ENCODE results near the gene UBL4A. TPM values are rescaled to one million over a fixed set of nuclear protein-coding genes. Genes with fewer than 3 reads are reported as not detected.

UBL4A gene
- total and polyA plus RNA-seq, 5 donors from 2014 or later: 12.5 to 59.5 (median 55.0) TPM

DNA sequence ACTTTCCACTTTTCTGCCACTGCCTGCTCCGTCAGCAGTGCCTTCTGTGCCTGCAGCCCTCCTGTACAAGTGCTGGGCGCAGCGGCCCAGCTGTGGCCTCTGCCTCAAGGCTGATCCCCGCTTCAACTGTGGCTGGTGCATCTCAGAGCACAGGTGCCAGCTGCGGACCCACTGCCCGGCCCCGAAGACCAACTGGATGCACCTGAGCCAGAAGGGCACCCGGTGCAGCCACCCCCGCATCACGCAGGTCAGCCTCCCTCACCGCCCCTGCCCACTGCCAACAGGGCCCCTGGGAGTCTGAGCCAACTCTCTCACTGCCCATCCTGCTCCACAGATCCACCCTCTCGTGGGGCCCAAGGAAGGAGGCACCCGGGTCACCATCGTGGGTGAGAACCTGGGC, 20.8 kb downstream of the UBL4A start:
- Mint-ChIP-seq H3K36me3 (no peaks in the 10 kb centered on the region), H3K27me3 (no peaks in the 10 kb centered on the region), H3K9me3 (no peaks in the 10 kb centered on the region), H3K4me3 (no peak overlapping the region), H3K27ac (no peak overlapping the region), H3K4me1 (peaks cover 0 to 10% (median 0%) of the 10 kb centered on the region in 4 donors)
- Histone ChIP-seq H3K9me3 (ENCODE audit: control insufficient read depth in 2 of 2, low read length in 2 of 2) (no peaks in the 10 kb centered on the region), H3K27ac (ENCODE audit: insufficient read depth, low read length, poor library complexity, severe bottlenecking) (no peak overlapping the region), H3K36me3 (ENCODE audit: control insufficient read depth, insufficient read depth, low read length) (peaks cover 19% of the 10 kb centered on the region), H3K27me3 (ENCODE audit: control insufficient read depth, insufficient read depth, low read length) (no peaks in the 10 kb centered on the region), H3K4me1 (ENCODE audit: control insufficient read depth, insufficient read depth, low read length, poor library complexity, severe bottlenecking) (peaks cover 2% of the 10 kb centered on the region), H3K4me3 (ENCODE audit: low read depth, low read length) (no peak overlapping the region)
- no peak for ATAC-seq (ENCODE audit: low read depth in 2 of 2)
- DNase-seq: no peak

DNA sequence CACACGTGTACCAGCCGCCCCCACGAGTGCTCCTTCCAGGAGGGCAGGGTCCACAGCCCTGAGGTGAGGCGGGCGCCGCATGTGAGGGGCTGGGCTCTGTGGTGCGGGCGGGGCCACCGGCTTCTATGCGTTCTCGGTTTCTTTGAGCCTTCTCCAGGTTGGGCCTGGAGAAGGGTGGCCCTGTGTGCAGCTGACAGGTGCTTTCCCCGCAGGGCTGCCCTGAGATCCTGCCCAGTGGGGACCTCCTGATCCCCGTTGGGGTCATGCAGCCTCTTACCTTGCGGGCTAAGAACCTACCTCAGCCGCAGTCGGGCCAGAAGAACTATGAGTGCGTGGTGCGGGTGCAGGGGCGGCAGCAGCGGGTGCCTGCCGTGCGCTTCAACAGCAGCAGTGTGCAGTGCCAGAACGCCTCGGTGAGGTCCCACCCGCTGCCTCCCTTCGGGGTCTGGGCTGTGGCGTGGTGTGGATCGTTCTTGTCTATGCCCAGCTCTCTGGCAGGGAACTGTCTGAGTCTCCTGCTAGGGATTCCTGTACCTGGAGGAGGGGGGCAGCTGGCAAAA, 21.5 kb downstream of the UBL4A start:
- Mint-ChIP-seq H3K4me3 (no peak overlapping the region), H3K9me3 (no peaks in the 10 kb centered on the region), H3K36me3 (no peaks in the 10 kb centered on the region), H3K27me3 (no peaks in the 10 kb centered on the region), H3K4me1 (peaks cover 0 to 14% (median 0%) of the 10 kb centered on the region in 4 donors), H3K27ac (no peak overlapping the region)
- Histone ChIP-seq H3K4me3 (ENCODE audit: low read depth, low read length) (no peak overlapping the region), H3K36me3 (ENCODE audit: control insufficient read depth, insufficient read depth, low read length) (peaks cover 19% of the 10 kb centered on the region), H3K9me3 (ENCODE audit: control insufficient read depth in 2 of 2, low read length in 2 of 2) (no peaks in the 10 kb centered on the region), H3K4me1 (ENCODE audit: control insufficient read depth, insufficient read depth, low read length, poor library complexity, severe bottlenecking) (peaks cover 4% of the 10 kb centered on the region), H3K27ac (ENCODE audit: insufficient read depth, low read length, poor library complexity, severe bottlenecking) (no peak overlapping the region), H3K27me3 (ENCODE audit: control insufficient read depth, insufficient read depth, low read length) (no peaks in the 10 kb centered on the region)
- DNase-seq: no peak
- no peak for ATAC-seq (ENCODE audit: low read depth in 2 of 2)

DNA sequence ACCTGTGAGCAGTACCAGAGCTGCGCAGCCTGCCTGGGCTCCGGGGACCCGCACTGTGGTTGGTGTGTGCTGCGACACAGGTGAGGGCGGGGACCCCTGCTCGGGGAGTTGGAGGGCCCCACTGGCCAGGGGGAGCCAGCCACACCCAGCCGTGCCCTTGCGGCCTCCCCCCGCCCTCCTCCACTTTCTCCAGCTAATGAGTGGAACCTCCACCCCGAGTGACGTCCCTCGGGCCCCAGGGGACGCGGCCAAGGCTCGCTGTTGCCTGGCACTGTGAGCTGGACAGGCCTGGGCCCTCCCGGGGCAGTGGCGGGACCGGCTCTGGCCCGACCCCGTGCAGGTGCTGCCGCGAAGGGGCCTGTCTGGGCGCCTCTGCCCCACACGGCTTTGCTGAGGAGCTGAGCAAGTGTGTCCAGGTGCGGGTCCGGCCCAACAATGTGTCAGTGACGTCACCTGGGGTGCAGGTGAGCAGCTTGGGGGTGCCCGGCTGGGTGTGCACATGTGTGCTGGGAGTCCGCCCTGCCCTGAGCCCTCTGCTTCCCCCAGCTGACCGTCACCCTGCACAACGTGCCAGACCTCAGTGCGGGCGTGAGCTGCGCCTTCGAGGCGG, 22.7 kb downstream of the UBL4A start:
- Mint-ChIP-seq H3K4me3 (no peak overlapping the region), H3K4me1 (peaks cover 0 to 21% (median 0%) of the 10 kb centered on the region in 4 donors), H3K27me3 (no peaks in the 10 kb centered on the region), H3K36me3 (no peaks in the 10 kb centered on the region), H3K9me3 (no peaks in the 10 kb centered on the region), H3K27ac (no peak overlapping the region)
- DNase-seq: no peak
- Histone ChIP-seq H3K27me3 (ENCODE audit: control insufficient read depth, insufficient read depth, low read length) (no peaks in the 10 kb centered on the region), H3K4me1 (ENCODE audit: control insufficient read depth, insufficient read depth, low read length, poor library complexity, severe bottlenecking) (peaks cover 10% of the 10 kb centered on the region), H3K36me3 (ENCODE audit: control insufficient read depth, insufficient read depth, low read length) (peaks cover 15% of the 10 kb centered on the region), H3K27ac (ENCODE audit: insufficient read depth, low read length, poor library complexity, severe bottlenecking) (no peak overlapping the region), H3K9me3 (ENCODE audit: control insufficient read depth in 2 of 2, low read length in 2 of 2) (no peaks in the 10 kb centered on the region), H3K4me3 (ENCODE audit: low read depth, low read length) (no peak overlapping the region)
- ATAC-seq (ENCODE audit: low read depth in 2 of 2): no peak

DNA sequence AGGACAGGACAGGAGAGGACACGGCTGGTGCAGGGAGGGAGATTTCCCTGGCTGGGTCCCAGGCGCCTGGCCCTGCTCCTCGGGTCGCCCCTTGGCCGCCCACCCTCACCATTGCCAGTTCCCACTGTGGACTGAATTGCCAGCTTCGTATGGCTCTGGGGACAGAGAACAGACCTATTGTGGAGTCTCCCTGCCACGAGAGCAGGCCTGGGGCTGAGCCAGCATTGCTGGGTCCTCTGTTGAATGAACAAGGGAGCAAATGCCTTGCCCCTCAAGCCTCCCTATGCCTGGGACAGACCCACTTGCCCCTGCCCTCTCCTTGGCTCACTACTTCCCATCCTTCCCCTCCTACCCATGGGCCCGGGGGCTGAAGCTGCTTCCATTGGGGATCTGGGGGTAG, 24.0 kb downstream of the UBL4A start:
- peaks cover 1% of the 10 kb centered on the region for H3K27me3 Mint-ChIP-seq
- H3K27ac Mint-ChIP-seq: no peak overlapping the region
- Histone ChIP-seq H3K27ac (ENCODE audit: insufficient read depth, low read length, poor library complexity, severe bottlenecking) (no peak overlapping the region), H3K27me3 (ENCODE audit: control insufficient read depth, insufficient read depth, low read length) (no peaks in the 10 kb centered on the region), H3K36me3 (ENCODE audit: control insufficient read depth, insufficient read depth, low read length) (peaks cover 13% of the 10 kb centered on the region), H3K4me1 (ENCODE audit: control insufficient read depth, insufficient read depth, low read length, poor library complexity, severe bottlenecking) (peaks cover 11% of the 10 kb centered on the region), H3K4me3 (ENCODE audit: low read depth, low read length) (no peak overlapping the region), H3K9me3 (ENCODE audit: control insufficient read depth in 2 of 2, low read length in 2 of 2) (no peaks in the 10 kb centered on the region)
- ATAC-seq (ENCODE audit: low read depth in 2 of 2) (no peak), DNase-seq (no peak)
- H3K4me1 Mint-ChIP-seq: peaks cover 0 to 23% (median 2%) of the 10 kb centered on the region in 4 donors
- no peaks in the 10 kb centered on the region for H3K9me3 Mint-ChIP-seq
- no peak overlapping the region for H3K4me3 Mint-ChIP-seq
- H3K36me3 Mint-ChIP-seq: no peaks in the 10 kb centered on the region

DNA sequence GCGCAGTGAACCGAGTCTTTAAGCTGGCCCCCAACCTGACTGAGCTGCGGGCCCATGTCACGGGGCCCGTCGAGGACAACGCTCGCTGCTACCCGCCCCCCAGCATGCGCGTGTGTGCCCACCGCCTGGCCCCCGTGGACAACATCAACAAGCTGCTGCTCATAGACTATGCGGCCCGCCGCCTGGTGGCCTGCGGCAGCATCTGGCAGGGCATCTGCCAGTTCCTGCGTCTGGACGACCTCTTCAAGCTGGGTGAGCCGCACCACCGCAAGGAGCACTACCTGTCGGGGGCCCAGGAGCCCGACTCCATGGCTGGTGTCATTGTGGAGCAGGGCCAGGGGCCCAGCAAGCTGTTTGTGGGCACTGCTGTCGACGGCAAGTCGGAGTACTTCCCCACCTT, 26.1 kb downstream of the UBL4A start:
- peaks cover 4% of the 10 kb centered on the region for H3K27me3 Mint-ChIP-seq
- peaks cover 15% of the 10 kb centered on the region for H3K4me1 ChIP-seq (ENCODE audit: control insufficient read depth, insufficient read depth, low read length, poor library complexity, severe bottlenecking)
- H3K9me3 Mint-ChIP-seq: no peaks in the 10 kb centered on the region
- no peak overlapping the region for H3K4me3 ChIP-seq (ENCODE audit: low read depth, low read length)
- peak overlapping the region in 3 of 4 donors; percentile 26 to 64 (median 52) for H3K4me3 Mint-ChIP-seq
- H3K36me3 ChIP-seq (ENCODE audit: control insufficient read depth, insufficient read depth, low read length): peaks cover 9% of the 10 kb centered on the region
- peaks cover 0 to 25% (median 5%) of the 10 kb centered on the region in 4 donors for H3K4me1 Mint-ChIP-seq
- H3K9me3 ChIP-seq (ENCODE audit: control insufficient read depth in 2 of 2, low read length in 2 of 2): no peaks in the 10 kb centered on the region
- no peaks in the 10 kb centered on the region for H3K27me3 ChIP-seq (ENCODE audit: control insufficient read depth, insufficient read depth, low read length)
- no peak overlapping the region for H3K27ac ChIP-seq (ENCODE audit: insufficient read depth, low read length, poor library complexity, severe bottlenecking)
- H3K36me3 Mint-ChIP-seq: no peaks in the 10 kb centered on the region
- ATAC-seq (ENCODE audit: low read depth in 2 of 2): no peak
- H3K27ac Mint-ChIP-seq: peak overlapping the region in 1 of 3 donors; percentile 70
- DNase-seq: no peak

DNA sequence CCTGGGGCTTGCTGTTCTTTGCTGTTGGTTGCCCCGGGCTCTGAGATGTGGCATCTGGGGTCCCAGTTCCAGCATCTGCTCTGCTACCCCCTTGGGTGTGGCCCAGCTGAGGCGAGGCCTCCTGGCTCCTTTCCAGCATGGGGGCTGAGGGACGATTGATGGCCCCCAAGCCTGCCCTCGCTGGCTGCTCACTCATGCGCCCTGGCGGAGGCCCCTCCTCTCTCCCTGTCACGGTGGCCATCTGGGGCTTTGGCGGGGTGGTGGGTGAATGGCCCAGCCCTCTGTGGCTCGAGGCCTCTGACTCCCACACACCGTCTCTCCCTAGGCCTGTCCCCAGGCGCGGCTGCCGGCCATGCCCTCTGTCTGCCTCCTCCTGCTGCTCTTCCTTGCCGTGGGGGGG, 26.6 kb downstream of the UBL4A start:
- ATAC-seq (ENCODE audit: low read depth in 2 of 2) (no peak), DNase-seq (no peak)
- Mint-ChIP-seq H3K36me3 (no peaks in the 10 kb centered on the region), H3K9me3 (no peaks in the 10 kb centered on the region), H3K4me3 (peak overlapping the region in 3 of 4 donors; percentile 52 to 86 (median 64)), H3K4me1 (peaks cover 0 to 25% (median 5%) of the 10 kb centered on the region in 4 donors), H3K27me3 (peaks cover 4% of the 10 kb centered on the region), H3K27ac (peak overlapping the region in 1 of 3 donors; percentile 70)
- Histone ChIP-seq H3K27ac (ENCODE audit: insufficient read depth, low read length, poor library complexity, severe bottlenecking) (no peak overlapping the region), H3K27me3 (ENCODE audit: control insufficient read depth, insufficient read depth, low read length) (no peaks in the 10 kb centered on the region), H3K9me3 (ENCODE audit: control insufficient read depth in 2 of 2, low read length in 2 of 2) (no peaks in the 10 kb centered on the region), H3K4me3 (ENCODE audit: low read depth, low read length) (no peak overlapping the region), H3K4me1 (ENCODE audit: control insufficient read depth, insufficient read depth, low read length, poor library complexity, severe bottlenecking) (peaks cover 15% of the 10 kb centered on the region), H3K36me3 (ENCODE audit: control insufficient read depth, insufficient read depth, low read length) (peaks cover 9% of the 10 kb centered on the region)

DNA sequence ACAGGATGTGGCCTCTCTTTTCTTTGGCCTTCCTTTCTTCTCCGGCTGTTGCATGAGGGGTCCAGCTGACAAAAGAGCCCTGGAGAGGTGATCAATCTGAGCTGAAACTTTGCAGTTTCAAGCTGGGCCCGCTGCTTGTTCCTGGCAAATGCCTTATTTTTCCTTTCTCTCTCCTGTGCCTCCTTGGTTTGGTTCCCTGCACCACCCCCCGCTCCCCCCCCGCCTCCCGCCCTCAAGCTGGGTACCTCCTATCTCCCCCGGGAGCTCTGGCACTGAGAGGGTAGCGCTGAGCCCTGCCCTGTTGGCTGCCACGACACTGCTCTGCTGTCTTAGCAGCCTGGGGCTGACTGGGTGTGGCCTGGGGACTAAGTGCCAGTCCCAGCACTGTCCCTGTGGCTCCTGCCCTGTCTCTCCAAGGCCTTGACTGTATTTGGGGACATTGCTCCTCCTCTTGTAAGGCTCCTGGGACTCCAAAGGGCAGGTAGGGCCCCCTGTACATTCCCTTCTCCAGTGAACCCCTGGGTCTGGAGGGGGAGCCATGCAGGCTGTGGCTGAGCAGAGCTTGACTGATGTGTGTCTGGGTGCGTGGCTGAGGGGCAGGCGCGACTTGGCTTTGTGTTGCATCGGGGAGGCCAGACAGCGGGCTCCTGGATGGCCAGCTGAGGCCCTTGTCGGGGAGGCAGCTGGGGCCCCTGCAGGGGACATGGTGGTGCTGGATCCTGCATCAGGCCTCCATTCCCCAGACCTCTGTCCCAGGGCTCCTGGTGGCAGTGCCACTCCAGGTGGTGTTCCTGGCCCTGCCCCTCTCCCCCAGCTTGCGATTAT, 27.2 kb downstream of the UBL4A start:
- peak in 2 of 3 donors; percentile 16 to 41 for DNase-seq
- no peaks in the 10 kb centered on the region for H3K36me3 Mint-ChIP-seq

More for the DNA sequence above, 27.2 kb downstream of the UBL4A start:
- Mint-ChIP-seq H3K4me1 (peaks cover 3 to 25% (median 6%) of the 10 kb centered on the region in 4 donors), H3K27ac (peak overlapping the region in 1 of 3 donors; percentile 84), H3K27me3 (peaks cover 4% of the 10 kb centered on the region), H3K4me3 (peak overlapping the region; percentile 85 to 91 (median 86)), H3K9me3 (no peaks in the 10 kb centered on the region)
- H3K27ac ChIP-seq (ENCODE audit: insufficient read depth, low read length, poor library complexity, severe bottlenecking): peak overlapping the region; percentile 47
- ATAC-seq (ENCODE audit: low read depth in 2 of 2): peak in 1 of 2 donors; percentile 35
- H3K9me3 ChIP-seq (ENCODE audit: control insufficient read depth in 2 of 2, low read length in 2 of 2): no peaks in the 10 kb centered on the region
- H3K4me1 ChIP-seq (ENCODE audit: control insufficient read depth, insufficient read depth, low read length, poor library complexity, severe bottlenecking): peaks cover 15% of the 10 kb centered on the region
- H3K36me3 ChIP-seq (ENCODE audit: control insufficient read depth, insufficient read depth, low read length): peaks cover 5% of the 10 kb centered on the region
- peak overlapping the region; percentile 68 for H3K4me3 ChIP-seq (ENCODE audit: low read depth, low read length)
- H3K27me3 ChIP-seq (ENCODE audit: control insufficient read depth, insufficient read depth, low read length): no peaks in the 10 kb centered on the region
